Amniotic stem cell (primary cell): ENCODE results near the gene PRKD2.

Experiments
- DNase-seq: peaks from one replicate; lab custom pipeline; 2025; lab: John Stamatoyannopoulos, UW

PRKD2 gene

DNA sequence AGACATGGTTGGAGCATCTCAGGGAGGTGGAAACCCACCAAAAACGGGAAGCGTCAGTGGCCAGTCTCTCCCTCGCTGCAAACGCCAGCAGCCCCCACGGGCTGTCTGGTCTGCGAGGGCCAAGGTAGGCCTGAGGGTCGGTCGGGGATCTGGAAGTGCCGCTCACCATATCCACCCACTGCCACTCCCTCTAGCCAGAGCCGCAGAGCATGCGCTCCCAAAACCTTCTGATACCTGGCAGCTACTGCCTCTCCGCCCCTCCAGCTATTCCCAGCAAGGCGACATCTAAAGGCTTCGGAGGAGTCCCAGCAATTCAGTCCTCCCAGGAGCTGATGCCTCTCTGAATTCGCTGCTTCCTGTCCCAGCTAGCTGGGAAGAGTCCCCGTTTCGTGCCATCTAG lies 24.5 kb upstream of the PRKD2 start:
- DNase-seq: no peak

DNA sequence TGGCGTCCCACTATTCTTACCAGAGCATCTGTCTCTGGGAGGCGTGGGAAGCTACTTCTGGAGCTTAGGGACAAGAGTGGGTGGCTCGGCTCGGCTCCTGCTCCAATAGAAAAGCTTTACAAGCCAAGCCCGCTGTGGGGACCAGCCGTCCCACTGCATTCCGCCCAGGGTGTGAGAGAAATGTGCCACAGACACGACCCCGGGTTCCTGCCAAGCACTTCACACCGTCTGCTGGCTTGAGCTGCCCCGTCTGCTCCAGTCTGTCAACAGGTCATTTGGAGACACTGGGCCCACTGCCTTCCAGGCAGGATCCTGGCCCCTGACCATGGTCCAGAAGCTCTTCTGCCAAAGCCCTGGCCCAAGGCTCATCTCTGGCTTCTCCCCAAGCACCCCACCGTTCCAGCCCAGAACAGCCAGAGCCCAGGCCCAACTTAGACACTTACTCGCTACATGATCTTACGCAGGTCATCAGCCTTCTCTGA lies 22.4 kb upstream of the PRKD2 start:
- no peak for DNase-seq

DNA sequence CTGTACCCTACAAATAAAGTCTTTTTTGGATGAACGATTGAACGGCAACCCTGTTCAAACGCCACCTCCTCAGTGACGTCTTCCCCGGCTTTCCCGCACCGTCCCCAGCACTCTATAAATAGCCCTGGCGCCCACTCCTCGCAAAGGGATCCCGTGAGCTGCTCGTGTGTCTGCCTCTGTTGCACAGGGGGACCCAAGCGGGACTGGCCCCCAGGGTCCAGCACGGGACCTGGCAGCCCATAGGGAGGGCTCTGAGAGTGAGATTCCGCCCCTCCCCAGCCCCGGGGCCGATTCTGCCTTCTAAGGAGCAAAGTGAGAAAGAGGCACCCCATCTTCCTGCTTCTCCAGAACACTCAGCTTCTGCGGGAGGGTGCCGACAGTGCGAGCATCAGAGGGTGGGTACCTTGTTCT lies 20.9 kb upstream of the PRKD2 start:
- no peak for DNase-seq

DNA sequence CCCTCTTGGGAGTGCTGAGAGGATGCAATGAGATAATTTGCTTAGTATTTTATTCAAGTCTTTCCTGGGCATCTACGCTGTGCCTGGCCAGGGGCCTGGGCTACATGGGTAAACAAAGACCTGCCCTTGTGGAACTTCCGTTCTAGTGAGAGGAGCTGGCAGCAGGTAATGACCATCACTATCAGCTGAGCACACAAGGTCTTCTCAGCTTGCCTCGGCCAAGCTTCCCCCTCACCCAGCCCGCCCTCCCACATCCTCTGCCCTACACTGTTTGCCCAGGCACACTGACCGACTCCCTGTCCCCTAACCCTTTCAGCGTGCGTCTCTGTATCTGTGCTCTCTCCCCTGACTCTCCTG lies 20.4 kb upstream of the PRKD2 start:
- no peak for DNase-seq

DNA sequence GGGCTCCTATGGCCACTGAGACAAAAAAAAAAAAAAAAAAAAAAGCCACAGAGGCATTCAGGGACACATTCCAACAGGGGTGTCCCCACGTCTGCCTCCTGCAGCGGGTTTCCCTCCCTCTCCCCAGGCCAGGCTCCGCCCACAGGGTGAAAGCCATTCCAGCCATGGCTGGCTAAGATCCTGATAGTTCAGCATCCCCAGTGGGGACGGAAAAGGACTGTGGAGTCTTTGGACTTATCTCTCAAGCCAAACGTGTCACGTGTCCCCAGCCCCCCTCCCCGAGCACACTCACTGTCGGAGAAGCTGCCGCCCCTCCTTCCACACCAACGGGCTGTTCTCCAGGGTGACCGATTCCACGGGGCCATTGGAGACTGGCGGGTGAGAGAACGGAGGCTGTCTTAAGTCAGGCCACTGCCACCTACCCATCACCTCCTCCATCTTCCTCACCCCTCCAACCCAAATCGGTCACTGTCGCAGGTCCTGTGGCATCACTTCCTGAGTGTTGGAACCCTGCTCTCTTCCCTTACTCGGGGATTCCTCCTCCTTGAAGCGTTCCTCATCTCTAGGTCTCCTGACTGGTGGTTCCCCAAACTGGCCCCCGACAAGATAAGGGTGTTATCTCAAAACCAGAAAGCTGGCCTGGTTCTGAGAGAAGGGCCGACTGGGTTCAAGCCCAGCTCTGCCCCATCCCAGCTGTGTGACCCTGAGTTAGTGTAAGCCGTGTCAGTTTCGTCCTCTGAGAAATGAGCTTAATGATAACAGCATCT lies 19.8 kb upstream of the PRKD2 start:
- no peak for DNase-seq

DNA sequence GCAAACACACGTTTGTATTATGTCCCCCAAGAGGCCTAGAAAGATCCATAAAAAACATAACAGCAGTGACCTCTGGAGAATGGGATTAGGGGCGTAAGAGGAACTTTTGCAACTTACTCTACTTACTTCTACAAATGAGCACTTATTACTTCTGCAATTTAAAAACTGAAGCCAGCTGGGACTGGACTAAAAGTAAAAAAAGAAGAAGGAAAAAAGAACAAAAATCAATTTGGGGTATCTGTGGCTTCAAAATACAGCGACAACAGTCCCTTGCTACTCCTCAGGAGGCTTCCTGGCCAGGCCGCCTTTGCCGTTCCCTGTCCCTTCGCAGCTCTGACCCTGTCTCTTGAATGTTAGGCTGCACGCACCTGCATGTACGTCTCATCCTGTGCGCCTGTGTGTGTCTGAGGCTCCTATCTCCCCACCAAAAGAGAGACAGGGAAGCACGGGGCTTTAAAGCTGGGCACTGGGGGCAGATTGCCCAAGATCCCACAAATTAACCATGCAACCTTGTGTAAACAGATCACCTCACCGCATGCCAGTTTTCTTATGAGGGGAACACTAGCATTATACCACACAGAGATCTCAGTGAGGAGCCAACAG lies 16.9 kb upstream of the PRKD2 start:
- no peak for DNase-seq

DNA sequence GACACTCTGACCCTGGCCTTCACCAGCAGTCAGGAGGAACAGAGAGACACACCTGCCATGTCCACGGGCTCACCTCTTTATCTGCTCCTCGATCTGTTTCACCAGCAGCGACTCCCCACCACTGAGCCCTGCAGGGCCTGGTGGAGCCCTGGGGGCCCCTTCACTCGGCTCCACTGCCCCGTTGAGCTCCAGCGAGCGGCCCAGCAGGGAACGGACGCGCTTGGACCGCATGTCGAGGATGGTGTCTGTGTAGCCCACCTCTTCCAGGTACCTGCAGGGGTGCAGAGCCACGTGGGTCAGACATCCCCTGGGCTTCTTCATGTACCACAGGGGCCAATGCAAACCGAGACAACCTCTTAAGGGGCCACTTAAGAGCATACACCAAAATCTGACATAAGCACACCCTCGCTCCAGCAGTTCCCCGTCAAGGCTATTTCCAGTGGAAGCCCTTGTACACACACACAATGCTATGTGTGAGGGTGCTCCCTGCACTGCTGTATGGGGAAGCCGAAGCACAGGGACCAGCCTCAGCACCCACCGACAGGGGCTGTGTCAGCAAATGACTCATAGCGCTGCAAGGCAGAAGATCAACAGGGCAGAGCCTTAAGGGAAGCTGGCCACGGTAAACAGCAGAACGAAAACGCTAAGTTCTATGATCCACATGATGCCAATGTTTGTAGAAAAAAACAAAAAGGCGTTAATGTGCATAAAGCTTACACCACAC lies 16.2 kb upstream of the PRKD2 start:
- DNase-seq: no peak

DNA sequence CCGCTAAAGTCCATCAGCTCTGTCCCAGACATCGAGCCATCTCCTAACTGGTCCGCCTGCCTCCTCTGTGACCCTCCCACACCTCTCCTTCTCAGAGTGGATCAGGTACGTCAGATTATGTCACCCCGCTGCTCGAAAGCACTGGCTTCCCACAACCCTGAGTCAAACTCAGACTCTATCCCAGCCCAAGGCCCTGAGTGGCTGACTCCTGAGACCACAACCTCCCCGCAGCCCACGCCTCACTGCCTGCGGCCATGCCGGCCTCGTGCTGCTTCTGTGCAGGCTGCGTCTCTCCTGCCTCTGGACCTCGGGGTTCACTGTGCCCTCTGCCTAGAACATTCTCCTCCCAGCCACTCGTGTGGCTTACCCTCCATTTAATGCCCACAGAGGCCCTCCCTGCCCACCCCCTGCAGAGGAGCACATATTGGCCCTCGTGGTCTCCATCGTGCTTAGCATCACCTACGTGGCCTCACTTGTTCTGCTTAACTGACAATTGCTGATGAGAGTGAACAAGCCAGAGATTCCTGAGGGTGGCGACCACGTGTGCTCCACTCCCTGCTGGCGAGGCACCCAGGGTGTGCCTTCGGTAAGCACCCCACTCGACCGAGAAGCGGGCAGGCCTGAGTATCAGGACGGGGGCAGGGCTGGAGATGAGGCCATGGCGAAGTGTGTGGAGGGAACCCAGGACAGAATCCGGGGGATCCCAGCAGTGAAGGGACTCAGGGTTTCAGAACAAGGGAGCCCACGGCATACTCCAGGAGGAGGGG lies 15.4 kb upstream of the PRKD2 start:
- no peak for DNase-seq

DNA sequence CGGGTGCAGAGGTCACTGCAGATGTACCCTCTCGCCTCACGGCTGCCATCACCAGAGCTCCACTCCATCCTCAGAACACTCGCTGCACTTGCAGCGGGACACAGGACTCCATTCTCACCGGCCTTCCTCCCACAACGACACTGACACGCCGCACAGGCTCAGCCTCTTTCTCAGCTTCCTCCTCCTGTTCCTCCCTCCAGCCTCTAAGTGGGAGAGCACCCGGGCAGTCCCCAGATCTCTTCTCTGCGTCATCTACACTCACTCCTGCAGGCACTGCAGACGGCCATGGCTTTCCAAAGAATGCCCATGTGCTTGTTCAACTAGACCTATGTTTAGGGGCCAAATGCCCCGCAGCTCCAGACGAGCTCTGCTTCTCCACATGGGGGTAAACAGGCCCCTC lies 14.7 kb upstream of the PRKD2 start:
- no peak for DNase-seq

DNA sequence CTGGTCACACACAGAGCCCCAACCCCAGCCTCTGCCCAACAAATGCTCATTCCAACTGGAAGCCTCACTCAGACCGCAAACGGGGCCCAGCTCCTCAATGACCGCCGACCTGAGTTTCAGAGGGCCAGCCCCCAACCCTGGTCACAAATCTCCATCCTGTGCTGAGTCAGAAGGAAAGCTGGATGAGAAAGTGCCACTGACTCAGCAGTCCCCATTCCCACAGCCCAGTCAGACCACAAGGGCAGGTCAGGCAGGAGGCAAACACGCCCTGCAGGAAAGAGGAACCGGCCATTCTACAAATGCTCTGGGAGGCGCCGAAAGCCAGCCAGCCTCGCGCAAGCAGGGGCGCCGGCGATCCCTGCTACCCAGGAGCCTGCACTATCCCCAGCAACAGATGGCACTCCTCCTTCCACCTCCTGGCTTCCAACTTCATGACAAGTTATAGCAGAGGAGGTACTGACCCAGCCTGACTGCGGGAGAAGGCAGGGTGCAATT lies 14.1 kb upstream of the PRKD2 start:
- peak; percentile 80 for DNase-seq

DNA sequence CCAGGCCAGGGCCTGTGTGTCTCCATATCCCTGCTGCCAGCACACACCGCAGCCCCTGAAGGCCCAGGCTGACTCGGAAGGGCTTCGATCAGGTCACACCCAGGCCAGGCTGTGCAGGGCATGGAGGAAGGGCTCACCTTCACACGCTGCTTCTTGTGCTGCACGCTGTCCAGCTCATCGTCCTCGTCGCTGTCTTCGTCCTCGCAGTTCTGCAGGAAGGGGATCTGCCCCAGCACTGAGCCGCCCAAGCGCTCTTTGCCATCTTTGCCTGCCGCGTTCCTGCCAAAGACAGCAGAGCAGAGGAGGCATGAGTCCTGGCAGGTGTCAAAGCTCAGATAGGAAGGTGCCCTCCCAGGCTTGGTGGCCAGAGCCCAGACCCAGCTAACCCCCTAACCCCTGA lies 13.7 kb upstream of the PRKD2 start:
- no peak for DNase-seq

DNA sequence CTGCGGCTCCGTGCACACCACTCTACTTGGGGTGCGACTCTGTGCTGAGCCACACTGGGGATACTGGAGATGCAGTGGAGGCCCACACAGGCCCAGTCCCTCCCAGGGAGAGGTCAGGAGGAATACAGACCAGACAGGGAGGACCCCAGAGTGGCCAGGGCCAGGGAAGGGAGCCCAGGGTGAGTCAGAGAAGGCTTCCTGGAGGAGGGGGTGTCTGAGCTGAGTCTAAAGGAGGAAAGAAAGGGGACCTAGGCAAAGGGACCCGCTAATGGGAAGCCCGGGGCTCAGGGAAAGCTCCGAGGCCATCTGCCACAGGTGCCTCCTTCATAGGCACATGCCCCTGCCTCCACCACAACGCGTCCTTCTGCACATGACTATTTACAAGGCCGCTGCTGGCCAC lies 13.3 kb upstream of the PRKD2 start:
- no peak for DNase-seq

DNA sequence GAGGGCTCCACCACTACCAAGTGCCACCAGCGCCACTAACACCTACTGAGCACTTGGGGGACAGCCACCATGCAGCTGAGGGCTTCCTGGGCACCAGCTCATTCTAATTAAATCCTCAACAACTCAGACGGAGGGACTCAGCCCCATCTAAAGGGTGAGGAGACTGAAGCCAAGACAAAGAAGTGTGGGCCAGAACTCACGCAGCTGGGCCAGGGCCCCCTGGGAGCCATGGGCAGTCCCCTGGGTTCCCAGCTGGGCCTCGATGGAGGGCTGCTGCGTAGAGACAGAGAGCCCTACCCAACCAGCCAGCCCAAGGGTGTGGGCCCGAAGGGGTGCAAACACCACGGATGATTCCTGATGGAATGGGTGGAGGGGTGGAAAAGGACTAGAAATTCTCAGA lies 12.8 kb upstream of the PRKD2 start:
- DNase-seq: no peak

DNA sequence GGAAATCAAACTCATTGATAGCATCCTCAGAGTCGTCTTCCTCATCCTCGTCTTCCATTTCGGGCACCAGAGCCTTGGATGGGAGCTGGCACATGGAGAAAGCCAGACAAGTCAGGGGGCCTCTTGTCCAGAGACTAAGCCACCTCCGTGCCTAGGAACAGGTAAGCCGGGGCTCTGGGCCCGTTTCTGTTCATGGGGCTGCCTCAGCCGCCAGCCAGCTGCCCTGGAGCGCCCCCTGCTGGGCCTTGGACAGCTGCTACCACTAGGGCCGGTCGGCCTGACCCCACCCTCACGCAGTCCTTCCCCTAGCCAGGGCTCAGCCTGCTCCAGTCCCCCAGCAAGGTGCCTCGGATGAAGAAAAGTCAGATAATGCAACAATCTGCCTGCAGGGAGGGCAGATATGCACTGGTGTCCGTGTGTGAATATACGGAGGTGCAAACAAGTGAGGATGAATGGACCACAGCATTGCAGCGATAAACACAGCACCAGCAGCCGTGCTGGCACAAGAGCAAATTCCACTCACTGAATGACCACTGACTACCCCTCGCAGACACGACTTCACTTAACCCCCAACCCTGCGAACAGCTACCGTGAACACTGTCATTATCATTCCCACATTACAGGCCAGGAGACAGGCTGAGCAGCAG lies 11.9 kb upstream of the PRKD2 start:
- peak; percentile 32 for DNase-seq

DNA sequence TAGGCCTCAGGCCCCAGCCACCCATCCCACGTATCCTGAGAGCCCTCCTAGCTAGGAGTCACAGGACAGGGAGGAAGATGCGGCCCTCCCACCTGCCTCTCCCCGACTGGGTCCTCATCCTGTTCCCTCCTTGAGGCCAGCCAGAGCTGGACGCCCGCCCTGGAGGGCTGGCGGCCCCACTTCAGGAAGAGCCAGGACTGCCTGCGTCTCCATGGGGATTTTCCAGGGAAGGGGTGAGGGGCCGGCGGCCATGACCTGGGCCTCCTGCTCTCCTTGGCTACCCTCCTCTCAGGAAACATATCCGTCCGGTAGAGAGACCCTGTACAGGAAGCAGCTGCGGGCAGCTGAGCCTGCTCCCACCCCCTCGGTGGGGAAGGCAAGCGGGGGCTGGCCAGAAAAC lies 11.3 kb upstream of the PRKD2 start:
- no peak for DNase-seq

DNA sequence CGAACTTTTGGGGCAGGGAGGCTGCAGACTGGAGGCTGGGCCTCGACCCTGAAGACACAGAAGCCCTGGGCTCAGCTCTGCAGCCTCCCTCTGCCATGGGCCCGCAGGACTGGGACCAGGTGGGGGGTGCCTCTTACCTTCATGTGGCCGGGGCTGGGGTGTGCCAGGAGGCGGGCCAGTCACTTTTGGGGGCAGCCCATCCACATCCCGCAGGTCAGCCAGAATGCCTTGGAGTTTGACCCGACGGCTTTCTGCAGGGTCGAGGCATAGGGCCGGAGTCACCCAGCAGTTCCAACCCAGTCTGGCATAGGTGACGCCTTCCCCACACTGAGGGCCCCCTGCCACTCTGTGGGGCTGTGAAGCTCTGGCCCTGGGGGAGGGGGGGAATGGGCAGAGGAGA lies 10.8 kb upstream of the PRKD2 start:
- no peak for DNase-seq

DNA sequence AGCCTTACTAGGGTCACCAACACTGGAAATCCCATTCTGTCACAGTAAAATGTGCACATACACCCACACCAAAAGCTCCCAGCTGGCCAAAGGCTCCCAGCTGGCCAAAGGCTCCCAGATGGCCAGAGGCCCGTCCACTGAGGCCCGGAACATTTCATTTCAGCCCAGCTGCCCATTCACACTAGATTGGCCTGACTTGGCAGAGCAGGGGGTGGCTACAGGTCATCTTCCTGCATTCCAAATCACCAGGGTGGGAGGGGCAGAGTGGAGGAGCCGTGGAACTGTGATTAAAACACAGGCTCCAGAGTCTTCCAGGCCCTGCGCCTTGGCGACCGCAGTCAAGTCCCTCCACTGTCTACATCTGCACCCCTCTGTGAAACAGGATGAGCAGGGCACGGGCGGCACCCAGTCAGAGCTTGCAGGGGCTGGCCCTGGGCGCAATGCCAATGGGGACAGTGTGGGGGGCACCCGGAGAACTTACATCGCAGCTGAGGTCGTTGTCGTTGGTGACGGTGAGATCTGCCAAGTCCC lies 10.1 kb upstream of the PRKD2 start:
- no peak for DNase-seq

DNA sequence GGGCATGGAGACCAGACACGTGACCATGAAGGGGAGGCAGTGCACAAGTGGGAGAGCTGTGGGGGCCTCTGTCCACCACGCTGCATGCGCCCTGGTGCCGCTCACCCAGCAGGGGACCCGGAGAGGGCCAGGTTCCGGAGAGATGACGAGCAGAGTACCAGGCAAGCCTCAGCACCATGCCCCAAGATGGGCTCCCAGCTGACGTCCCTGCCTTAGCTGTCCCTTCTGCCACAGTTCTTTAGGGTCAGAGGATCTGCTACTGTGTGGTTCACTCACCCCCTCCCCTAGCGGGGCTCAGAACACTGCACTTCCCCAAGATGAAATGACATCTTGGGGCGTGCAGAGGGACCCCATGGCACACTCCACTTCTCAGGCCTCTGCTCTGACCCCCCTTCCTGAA lies 9.6 kb upstream of the PRKD2 start:
- DNase-seq: no peak

DNA sequence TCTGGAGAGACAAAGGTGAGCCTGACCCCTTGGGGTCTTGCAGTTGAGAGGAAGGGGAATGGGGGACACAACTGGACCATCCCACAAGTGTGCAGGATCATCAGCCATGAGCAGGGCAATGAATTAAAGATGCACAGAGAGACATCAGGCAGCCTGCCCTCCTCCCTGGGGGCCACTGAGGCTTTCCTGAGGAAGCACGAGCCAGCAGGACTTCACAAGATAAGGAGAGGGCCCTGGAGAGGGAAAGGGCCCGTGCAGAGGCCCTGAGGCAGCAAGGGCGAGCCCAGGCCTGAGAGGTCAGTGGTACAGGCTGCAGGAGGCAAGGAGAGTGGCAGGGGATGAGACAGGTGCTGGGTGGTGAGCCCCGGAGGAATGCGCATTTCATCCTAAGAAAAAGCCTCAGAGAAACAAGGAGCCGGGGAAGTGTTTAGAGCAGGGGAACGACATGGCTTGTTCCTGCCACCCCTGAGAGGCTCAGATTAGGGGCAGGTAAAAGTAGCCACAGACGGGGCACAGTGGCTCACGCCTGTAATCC lies 9.0 kb upstream of the PRKD2 start:
- no peak for DNase-seq

DNA sequence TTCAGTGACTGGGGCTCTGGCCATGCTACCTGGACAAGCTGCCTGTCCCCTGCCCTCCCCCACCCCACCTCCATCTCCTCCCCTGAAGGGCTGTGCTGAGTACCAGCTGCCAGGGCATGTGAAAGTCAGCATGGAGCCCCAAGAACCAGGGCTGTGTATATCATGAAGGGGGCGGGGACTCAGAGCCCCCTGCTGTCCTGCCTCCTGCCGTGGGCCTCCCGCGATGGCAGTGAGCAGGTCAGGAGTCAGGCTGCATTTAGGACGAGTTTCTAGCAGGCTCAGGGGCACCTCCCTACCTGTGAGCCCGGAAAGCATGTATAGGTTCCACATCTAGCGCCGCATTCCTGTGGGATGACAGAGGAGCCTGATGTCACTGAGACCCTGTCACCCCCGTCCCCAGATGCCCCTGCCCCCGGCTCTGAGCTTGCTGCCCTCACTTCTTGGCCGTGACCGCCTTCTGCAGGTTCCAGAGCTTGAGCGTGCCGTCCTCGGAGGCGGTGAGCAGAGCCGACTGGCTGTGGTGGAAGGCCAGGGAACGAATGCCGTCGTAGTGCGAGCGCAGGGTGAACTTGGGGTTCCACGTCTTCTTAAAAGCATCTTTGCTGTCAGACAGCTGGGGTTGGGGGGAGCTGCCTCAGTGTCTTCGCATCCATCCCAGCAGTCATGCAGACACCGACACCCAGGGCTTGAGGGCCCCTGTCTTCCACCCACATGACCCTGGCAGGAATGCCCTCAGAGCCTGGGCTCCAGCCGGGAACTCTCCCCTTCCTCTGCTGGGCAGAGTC lies 8.3 kb upstream of the PRKD2 start:
- DNase-seq: no peak

DNA sequence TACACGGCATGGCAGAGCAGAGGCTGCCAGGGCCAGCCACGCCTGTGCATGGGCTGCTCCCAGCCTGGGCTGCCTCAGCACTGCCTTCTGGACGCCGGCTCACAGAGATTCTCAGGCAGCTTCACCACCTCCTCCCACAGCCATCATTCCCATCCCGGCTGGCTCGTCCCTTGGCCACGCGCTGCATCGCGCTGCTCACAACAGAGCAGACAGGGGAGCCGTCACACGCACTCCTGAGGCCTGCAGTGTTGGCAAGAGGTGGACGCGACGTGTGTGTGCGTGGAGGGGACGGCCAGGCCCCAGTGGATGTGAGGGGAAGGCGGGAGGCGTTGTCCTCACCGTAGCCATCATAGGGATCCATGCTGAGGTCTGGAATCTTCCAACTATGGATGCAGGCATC lies 7.6 kb upstream of the PRKD2 start:
- DNase-seq: no peak
